CD14-positive monocyte (primary cell): ENCODE data around the gene NPSR1. TPM values are rescaled to one million over a fixed set of nuclear protein-coding genes. Genes with fewer than 3 reads are reported as not detected.

Source experiments
- DNase-seq, 3 donors: peaks; one replicate each; pipeline ENCODE4 v3.0.0-alpha.2; 2011 to 2022
- H2AFZ ChIP-seq: 2 replicates; pipeline ENCODE4 v1.6.0; 2012; ENCODE audit warnings: mild to moderate bottlenecking, low read depth, low read length, inconsistent platforms; ENCODE audit not compliant: insufficient read depth, poor library complexity, severe bottlenecking
- H3K27ac ChIP-seq, 2 donors: 1 replicate in 1 of 2; 2 replicates in 1 of 2; pipeline ENCODE4 v1.5.1; 2012 to 2013; ENCODE audit warnings: low read length in 2 of 2, control low read depth in 1 of 2, inconsistent platforms in 1 of 2, low read depth in 1 of 2, mild to moderate bottlenecking in 1 of 2
- H3K27me3 ChIP-seq, 2 donors: one replicate each; pipeline versions ENCODE4 v1.6.0 to v1.6.1; 2011 to 2013; ENCODE audit warnings: low read length in 2 of 2; ENCODE audit not compliant: control insufficient read depth in 2 of 2, insufficient read depth in 2 of 2
- H3K36me3 ChIP-seq, 2 donors: replicated peaks in 1 of 2; 1 replicate in 1 of 2; 2 replicates in 1 of 2; pipeline versions ENCODE4 v1.5.1 to v1.6.1; 2012 to 2013; ENCODE audit warnings: low read length in 2 of 2, control low read depth in 1 of 2, inconsistent platforms in 1 of 2, mild to moderate bottlenecking in 1 of 2; ENCODE audit not compliant: insufficient read depth in 2 of 2, control insufficient read depth in 1 of 2
- H3K4me1 ChIP-seq, 2 donors: 1 replicate in 1 of 2; 2 replicates in 1 of 2; pipeline versions ENCODE4 v1.5.1 to v1.6.1; 2012 to 2013; ENCODE audit warnings: low read length in 2 of 2, control low read depth in 1 of 2, inconsistent platforms in 1 of 2, mild to moderate bottlenecking in 1 of 2, moderate library complexity in 1 of 2; ENCODE audit not compliant: insufficient read depth in 2 of 2, control insufficient read depth in 1 of 2
- H3K4me2 ChIP-seq: replicated peaks from 2 replicates; pipeline ENCODE3; 2012; ENCODE audit warnings: low read length, moderate library complexity, mild to moderate bottlenecking; ENCODE audit not compliant: poor library complexity, severe bottlenecking; ENCODE audit errors: extremely low read depth
- H3K4me3 ChIP-seq, 3 experiments: fragments of 200-600 bp in 1 of 3; sonication (generic) in 1 of 3; replicated peaks in 1 of 3; 1 replicate in 2 of 3; 2 replicates in 1 of 3; pipeline ENCODE4 v1.5.1; 2011 to 2013; ENCODE audit warnings: low read length in 3 of 3, mild to moderate bottlenecking in 3 of 3, control low read depth in 2 of 3, low read depth in 2 of 3, inconsistent platforms in 1 of 3, moderate library complexity in 1 of 3
- H3K79me2 ChIP-seq: 2 replicates; pipeline ENCODE4 v1.6.0; 2012; ENCODE audit warnings: mild to moderate bottlenecking, control low read depth, inconsistent platforms, low read length, moderate library complexity; ENCODE audit not compliant: insufficient read depth
- H3K9ac ChIP-seq: 2 replicates; pipeline ENCODE4 v1.6.0; 2017; ENCODE audit warnings: low read length, mild to moderate bottlenecking; ENCODE audit not compliant: insufficient read depth, poor library complexity, severe bottlenecking
- H3K9me3 ChIP-seq, 2 donors: replicated peaks in 1 of 2; 1 replicate in 1 of 2; 2 replicates in 1 of 2; pipeline versions ENCODE4 v1.5.1 to v1.6.1; 2012 to 2013; ENCODE audit warnings: low read length in 2 of 2, control low read depth in 1 of 2; ENCODE audit not compliant: control insufficient read depth in 1 of 2, insufficient read depth in 1 of 2
- H4K20me1 ChIP-seq: 2 replicates; pipeline ENCODE4 v1.6.0; 2012; ENCODE audit warnings: mild to moderate bottlenecking, low read length, control low read depth, moderate library complexity; ENCODE audit not compliant: insufficient read depth
- H3K27ac Mint-ChIP-seq, 7 donors: one replicate each; pipeline ENCODE4 v1.8.0; 2020; ENCODE audit warnings: mild to moderate bottlenecking in 7 of 7, mixed read lengths in 7 of 7, moderate library complexity in 6 of 7, inconsistent platforms in 2 of 7
- H3K27me3 Mint-ChIP-seq, 3 donors: one replicate each; pipeline ENCODE4 v1.8.0; 2021 to 2022; ENCODE audit warnings: low read depth in 3 of 3, mild to moderate bottlenecking in 3 of 3, mixed read lengths in 3 of 3, moderate library complexity in 3 of 3, inconsistent platforms in 1 of 3
- H3K36me3 Mint-ChIP-seq, 2 donors: one replicate each; pipeline ENCODE4 v1.8.0; 2020; ENCODE audit warnings: mixed read lengths in 2 of 2, inconsistent platforms in 1 of 2, mild to moderate bottlenecking in 1 of 2
- H3K4me1 Mint-ChIP-seq: one replicate; pipeline ENCODE4 v1.8.0; 2020; ENCODE audit warnings: mild to moderate bottlenecking, mixed read lengths
- H3K4me3 Mint-ChIP-seq, 2 donors: one replicate each; pipeline ENCODE4 v1.8.0; 2020; ENCODE audit warnings: mild to moderate bottlenecking in 2 of 2, mixed read lengths in 2 of 2, moderate library complexity in 1 of 2
- H3K9me3 Mint-ChIP-seq, 7 donors: one replicate each; pipeline ENCODE4 v1.8.0; 2020 to 2022; ENCODE audit warnings: mixed read lengths in 7 of 7, mild to moderate bottlenecking in 6 of 7, moderate library complexity in 6 of 7, inconsistent platforms in 2 of 7
- WGBS: methylation state at CpG from one replicate; pipeline ENCODE4 v1.1.5; 2013; ENCODE audit warnings: missing lambda C conversion rate; ENCODE audit not compliant: insufficient coverage; 5-methylcytosine and 5-hydroxymethylcytosine counted together
- intact Hi-C, 2 donors: fragments of 100-400 bp; cut with micrococcal nuclease; formaldehyde crosslinking; loops; one replicate each; pipeline versions ENCODE4 v1.15.0 to v1.15.1; 2023
- polyA plus RNA-seq, 3 donors: library from polyadenylated mRNA; depleted of rRNA in 1 of 3; unstranded in 2 of 3; stranded (reverse) in 1 of 3; fragments of 300-500 nt in 2 of 3; fragments of >200 nt in 1 of 3; fragmentation: Illumina TruSeq in 2 of 3; gene quantifications; 1 replicate in 2 of 3; 2 replicates in 1 of 3; pipeline ENCODE4 v1.2.3, GENCODE V29; 2012 to 2021
- TF ChIP-seq, protein P1 (sequence below): fragments of 200-600 bp; IDR thresholded peaks from one replicate; pipeline ENCODE4 v1.8.0; 2022; ENCODE audit warnings: antibody characterized with exemption, mild to moderate bottlenecking

Gene NPSR1
- polyA plus RNA-seq, 3 donors: not detected

DNA sequence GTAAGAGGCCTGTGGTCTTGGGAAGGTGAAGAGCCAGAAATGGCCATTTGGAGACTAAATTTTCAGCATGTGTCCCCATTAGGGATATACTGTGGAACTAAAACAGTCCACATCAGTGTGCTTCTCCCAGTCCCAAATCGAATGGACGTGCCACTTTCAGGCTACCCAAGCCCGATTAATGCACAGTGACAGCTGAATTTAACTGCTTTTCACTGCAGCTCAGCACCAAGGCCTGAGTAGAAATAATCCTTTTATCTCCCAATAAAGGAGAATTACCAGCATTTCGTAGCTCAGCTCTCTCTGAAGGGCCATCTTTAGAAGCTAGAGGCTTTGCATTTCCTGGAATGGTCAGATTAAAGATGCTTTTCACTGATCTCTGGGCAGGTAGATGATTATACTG, 183.3 kb downstream of the NPSR1 start:
- Mint-ChIP-seq H3K27me3 (peaks cover 0 to 3% (median 0%) of the 10 kb centered on the region in 3 donors), H3K4me3 (no peak overlapping the region), H3K4me1 (no peaks in the 10 kb centered on the region), H3K27ac (no peak overlapping the region), H3K9me3 (peaks cover 2 to 19% (median 4%) of the 10 kb centered on the region in 7 donors), H3K36me3 (no peaks in the 10 kb centered on the region)
- H3K9me3 ChIP-seq: peaks cover 4 to 14% of the 10 kb centered on the region in 2 donors
- no peak overlapping the region for H3K4me2 ChIP-seq
- TF ChIP-seq, protein P1, sequence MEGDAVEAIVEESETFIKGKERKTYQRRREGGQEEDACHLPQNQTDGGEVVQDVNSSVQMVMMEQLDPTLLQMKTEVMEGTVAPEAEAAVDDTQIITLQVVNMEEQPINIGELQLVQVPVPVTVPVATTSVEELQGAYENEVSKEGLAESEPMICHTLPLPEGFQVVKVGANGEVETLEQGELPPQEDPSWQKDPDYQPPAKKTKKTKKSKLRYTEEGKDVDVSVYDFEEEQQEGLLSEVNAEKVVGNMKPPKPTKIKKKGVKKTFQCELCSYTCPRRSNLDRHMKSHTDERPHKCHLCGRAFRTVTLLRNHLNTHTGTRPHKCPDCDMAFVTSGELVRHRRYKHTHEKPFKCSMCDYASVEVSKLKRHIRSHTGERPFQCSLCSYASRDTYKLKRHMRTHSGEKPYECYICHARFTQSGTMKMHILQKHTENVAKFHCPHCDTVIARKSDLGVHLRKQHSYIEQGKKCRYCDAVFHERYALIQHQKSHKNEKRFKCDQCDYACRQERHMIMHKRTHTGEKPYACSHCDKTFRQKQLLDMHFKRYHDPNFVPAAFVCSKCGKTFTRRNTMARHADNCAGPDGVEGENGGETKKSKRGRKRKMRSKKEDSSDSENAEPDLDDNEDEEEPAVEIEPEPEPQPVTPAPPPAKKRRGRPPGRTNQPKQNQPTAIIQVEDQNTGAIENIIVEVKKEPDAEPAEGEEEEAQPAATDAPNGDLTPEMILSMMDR: no peak
- no peaks in the 10 kb centered on the region for H3K4me1 ChIP-seq
- H3K79me2 ChIP-seq: no peaks in the 10 kb centered on the region
- DNase-seq: no peak
- H3K27ac ChIP-seq: no peak overlapping the region
- no peaks in the 10 kb centered on the region for H3K27me3 ChIP-seq
- H3K9ac ChIP-seq: no peak overlapping the region
- WGBS: 97% methylated on average over 3 of the region's 4 CpGs
- H3K36me3 ChIP-seq: no peaks in the 10 kb centered on the region
- H3K4me3 ChIP-seq: no peak overlapping the region
- no peak overlapping the region for H2AFZ ChIP-seq
- H4K20me1 ChIP-seq: no peaks in the 10 kb centered on the region
- intact Hi-C loops: no loop called here

DNA sequence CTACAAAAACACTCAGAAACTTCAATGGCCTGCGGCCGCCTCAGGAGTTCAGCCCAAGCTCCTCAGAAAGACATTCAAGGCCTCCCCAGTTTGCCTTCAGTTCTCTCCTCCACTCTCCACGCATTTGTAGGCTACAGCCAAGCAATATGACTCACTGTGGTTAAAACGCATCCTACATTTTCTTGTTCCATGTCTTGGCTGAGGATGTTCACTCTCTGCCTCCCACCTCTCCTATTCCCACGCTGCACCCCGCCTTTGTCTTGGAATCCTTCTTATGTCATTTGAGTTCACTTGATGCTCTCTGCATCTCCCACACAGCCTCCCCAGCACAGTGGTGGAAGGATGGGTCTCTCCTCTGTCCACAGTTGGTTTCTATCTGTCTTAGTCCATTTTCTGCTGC, 184.8 kb downstream of the NPSR1 start:
- H3K36me3 ChIP-seq: no peaks in the 10 kb centered on the region
- H3K9me3 Mint-ChIP-seq: peaks cover 2 to 17% (median 7%) of the 10 kb centered on the region in 7 donors
- H3K4me1 ChIP-seq: no peaks in the 10 kb centered on the region
- H3K4me3 Mint-ChIP-seq: no peak overlapping the region
- no peak overlapping the region for H2AFZ ChIP-seq
- TF ChIP-seq, protein P1: no peak
- peak overlapping the region in 1 of 7 donors; percentile 0 for H3K27ac Mint-ChIP-seq
- H3K4me2 ChIP-seq: no peak overlapping the region
- intact Hi-C loops: no loop called here
- peaks cover 0 to 3% (median 0%) of the 10 kb centered on the region in 3 donors for H3K27me3 Mint-ChIP-seq
- no peak for DNase-seq
- H3K79me2 ChIP-seq: no peaks in the 10 kb centered on the region
- WGBS: 91% methylated on average over 4 of the region's 6 CpGs
- no peak overlapping the region for H3K9ac ChIP-seq
- no peaks in the 10 kb centered on the region for H4K20me1 ChIP-seq
- H3K9me3 ChIP-seq: peaks cover 4 to 14% of the 10 kb centered on the region in 2 donors
- H3K4me1 Mint-ChIP-seq: no peaks in the 10 kb centered on the region
- H3K4me3 ChIP-seq: no peak overlapping the region
- H3K36me3 Mint-ChIP-seq: no peaks in the 10 kb centered on the region
- H3K27ac ChIP-seq: no peak overlapping the region
- H3K27me3 ChIP-seq: no peaks in the 10 kb centered on the region
